Hematopoietic multipotent progenitor cell treated with erythropoietin and hydrocortisone succinate and interleukin-3 and kit ligand, for 6 days (in vitro differentiated cells): ENCODE measurements around the gene TSPAN10.

Experiments used
- DNase-seq: peaks from one replicate; pipeline ENCODE4 v3.0.0-alpha.2; 2015

Gene TSPAN10

DNA sequence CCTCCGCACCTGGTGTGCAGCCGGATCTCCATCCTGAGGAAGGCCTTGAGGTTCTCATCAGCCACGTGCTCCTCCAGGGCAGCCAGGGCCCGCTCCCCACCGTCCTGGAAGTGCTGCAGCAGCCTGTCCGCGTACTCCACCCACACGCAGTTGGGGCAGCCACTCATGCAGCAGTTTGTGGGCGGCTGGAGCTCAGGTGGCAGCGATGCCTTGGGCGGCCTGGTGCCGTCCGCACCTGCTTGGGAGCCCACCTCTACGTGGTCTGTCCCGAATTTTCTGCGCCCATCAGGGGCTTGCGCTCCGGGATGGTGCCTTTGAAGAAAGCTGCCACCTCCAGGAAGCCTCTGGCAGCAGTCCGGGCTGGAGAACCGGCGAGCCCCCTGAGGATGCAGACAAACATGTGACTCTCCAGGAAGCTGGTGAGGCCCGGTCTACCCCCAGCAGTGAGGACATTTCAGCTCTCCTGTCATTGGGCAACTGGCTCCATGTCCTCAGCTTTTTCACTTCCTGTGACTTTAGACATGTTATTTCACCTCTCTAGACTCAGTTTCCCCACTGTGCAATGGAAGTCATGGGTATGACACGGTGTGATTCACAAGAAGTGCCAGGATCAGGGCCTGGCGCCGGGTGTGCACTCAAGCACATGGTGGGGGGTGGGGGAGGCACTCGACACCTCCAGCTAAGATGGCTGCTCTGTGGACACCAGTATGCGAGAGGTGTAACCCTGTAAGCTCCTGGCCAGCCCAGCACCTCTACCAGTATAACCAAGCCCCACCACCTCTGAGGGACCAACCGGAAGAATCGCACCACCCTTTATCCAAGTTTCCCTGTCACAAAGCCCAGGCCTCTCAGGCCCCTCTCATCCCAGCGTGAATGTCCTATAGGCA is 28.5 kb downstream of the TSPAN10 start:
- peak; percentile 81 for DNase-seq

DNA sequence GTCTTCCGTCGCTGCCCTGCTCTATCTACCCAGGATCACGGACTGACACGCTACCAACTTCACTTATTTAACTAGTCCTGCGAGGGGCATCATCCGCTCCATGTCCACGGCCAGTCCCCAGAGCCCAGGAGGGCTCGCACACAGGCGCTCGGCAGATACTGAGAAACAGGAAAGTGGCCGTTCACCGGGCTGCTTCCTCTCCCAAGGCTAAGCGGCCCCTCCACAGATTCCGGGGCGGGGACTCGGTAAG is 29.0 kb downstream of the TSPAN10 start:
- peak; percentile 56 for DNase-seq

DNA sequence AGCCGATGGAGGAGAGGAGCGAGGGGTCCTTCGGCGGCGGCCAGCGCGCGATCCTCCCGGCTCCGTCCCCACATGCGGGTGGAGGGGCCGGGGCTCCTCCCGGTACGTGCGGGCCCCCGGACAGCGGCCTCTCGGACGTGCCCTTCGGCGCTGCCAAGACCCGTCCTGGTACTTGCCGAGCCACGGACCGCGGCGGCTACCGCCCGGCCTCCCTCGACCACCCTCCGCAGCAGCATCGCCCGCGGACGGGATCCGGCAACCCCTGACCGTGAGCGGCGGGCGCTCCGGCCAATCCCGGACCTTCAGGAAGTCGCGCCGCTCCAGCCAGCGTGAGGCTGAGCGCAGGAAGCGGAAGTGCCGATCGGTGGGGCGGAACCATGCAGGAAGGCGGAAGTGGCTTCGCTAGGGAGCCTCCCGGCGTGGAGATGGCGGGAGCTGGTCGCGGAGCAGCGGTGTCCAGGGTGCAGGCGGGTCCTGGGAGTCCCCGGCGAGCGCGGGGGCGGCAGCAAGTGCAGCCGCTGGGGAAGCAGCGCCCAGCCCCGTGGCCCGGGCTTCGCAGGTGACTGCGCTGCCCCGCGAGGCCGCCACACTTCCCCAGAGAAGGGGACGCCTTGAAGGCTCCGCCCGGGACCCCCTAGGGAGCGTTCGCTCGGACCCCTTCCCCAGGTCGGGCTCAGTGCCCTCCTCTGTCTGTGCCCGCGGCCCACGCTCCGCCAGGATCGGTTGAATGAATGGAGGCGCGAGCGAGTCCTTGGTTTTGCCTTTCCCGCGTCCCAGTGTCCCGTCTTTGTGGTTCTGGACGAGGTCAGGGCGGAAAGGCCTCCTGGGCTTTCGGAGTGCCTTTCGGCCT is 29.6 kb downstream of the TSPAN10 start, which contains the start of the genes CCDC137 and OXLD1:
Gene CCDC137, plus strand, starts transcription at position 396 of the 850 bp plus-strand sequence. Its CDS starts 30 bp downstream, at position 426.
Gene OXLD1, minus strand, starts transcription at position 264 of the 850 bp plus-strand sequence. Its CDS starts 28 bp downstream, at position 236.
- DNase-seq = peak; percentile 98

DNA sequence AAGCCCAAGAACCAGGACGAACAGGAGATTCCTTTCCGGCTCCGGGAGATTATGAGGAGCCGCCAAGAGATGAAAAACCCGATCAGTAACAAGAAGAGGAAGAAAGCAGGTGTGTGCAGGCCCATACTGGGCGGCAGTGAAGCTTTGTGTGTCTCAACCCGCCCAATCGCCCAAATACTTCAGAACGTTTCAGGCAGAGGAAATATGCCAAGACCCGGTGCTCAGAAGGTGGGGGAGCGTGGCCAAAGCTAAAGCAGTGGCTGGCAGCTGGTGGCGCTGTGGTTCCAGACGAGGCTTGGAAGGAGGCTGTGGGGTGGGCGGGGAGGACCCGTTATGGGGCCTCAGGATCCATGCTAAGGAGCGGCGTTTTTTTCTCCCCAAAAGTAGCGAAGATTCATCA is 30.8 kb downstream of the TSPAN10 start:
- peak; percentile 72 for DNase-seq

DNA sequence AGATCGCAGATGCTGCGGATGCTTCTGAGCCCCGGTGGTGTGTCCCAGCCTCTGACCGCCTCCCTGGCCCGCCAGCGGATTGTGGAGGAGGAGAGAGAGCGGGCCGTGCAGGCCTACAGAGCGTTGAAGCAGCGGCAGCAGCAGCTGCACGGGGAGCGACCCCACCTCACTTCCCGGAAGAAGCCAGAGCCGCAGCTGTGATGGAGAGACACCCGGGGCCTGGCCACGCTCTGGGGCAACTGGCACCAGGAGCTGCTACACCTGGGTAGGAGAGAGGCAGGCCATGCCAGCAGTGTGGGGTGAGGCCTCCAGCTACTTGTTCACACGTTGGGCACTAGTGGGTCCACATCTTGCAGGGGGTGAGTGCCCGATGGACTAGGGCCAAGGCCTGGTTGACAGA is 35.5 kb downstream of the TSPAN10 start:
- no peak for DNase-seq

DNA sequence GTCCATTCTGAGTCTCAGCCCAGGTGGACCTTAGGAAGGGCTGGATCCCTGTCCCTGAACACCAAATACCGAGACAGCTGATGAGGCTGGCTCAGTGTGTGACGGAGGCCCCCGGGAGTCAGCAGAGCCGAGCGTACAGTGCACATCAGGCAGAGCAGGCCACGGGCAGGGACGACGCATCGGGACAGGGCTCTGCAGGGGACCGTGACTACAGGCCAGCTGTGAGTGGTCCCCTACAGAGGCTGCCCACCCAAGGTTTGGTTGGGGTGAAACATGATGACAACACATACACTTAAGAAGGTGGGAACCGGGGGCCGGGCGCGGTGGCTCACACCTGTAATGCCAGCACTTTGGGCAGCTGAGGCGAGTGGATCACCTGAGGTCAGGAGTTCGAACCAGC is 36.0 kb downstream of the TSPAN10 start:
- no peak for DNase-seq

DNA sequence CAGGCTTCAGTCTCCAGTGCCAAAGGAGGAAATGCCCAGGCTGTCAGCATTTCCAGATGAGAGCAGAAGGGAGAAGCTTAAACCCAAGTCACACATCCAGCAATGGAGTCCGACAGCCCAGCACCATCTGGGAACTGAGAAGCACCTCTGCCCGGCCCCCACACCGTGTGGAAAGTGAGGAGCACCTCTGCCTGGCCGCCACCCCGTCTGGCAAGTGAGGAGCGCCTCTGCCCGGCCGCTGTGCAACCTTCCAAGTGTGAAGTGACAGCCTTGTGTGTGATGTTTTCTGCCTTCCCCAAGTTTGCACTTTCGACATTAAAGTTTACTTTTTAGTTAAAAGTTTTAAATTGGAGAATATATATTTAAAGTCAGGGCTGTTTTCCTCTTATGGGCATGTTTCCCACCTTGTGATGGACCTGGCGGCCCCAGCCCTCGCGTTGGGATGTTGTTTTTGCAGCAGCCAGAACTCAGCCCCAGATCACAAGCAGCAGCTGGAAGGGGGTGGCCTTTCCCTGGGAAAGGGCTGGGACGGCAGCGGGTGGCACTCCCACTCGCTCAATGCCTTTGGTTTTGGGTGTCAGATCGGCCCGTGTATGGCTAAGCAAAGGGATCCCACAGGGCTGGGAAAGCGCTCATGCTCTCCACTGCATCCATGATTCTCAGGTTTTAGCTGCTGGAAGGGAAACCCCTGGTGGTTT is 36.7 kb downstream of the TSPAN10 start:
- DNase-seq = no peak

DNA sequence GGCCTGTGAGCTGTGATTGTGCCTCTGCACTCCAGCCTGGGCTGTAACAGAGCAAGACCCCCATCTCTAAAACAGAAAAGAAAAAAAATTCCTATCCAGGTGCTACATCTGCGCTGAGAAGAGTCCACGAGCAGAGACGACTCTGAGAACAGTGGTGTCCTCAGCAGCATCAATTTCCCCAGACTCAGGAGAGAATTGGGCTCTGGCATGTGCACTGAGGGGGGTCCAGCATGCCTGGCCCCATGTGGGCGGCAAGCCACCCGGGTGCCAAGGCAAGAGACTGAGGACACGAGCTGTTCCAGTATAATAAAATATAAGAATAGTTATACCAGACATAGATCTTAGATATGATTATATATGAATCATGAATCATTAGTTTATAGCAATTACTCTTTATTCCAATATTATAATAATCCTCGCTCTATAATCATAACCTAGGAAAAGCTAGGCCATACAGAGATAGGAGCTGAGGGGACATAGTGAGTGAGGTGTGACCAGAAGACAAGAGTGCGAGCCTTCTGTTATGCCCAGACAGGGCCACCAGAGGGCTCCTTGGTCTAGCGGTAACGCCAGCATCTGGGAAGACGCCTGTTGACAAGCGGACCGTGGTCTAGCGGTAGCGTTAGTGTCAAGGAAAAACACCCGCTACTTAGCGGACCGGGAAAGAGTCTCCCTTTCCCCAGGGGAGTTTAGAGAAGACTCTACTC is 38.7 kb downstream of the TSPAN10 start:
- DNase-seq = peak; percentile 51

DNA sequence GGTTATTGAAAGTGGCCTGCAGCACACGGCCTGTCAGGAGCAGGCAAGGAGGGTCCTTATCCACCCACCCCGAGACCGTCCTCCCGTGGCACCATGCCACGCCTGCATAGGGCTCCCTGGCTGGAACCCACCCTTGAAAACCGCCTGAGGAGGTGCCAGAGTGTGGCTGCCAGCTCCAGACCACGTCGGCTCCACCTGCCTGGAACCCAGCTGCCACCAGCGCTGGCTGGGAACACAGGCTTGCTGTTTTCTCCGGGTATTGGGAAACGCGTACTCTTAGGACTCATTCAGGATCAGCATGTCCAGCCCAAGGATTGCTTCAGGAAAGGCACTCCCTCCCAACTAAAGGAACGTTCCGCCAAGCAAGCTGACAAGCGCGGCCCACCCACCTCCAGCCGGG is 39.9 kb downstream of the TSPAN10 start:
- no peak for DNase-seq

DNA sequence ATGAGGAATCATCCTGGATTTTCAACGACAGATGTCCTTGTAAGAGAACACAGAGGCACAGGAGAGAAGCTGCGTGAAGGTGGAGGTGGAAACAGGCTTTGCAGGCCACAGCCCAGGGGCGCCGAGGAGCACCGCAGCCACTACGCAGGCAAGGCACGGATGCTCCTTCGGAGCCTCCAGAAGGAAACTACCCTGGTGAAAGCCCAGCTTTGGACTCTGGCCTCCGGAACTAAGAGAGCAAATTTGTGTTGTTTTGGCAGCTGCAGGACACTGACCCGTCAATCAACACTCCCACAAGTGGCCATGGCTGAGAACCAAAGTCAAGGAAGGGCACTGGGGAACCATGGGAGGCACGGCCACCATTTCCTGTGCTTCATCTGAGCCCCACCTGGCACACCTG is 43.2 kb downstream of the TSPAN10 start:
- DNase-seq = no peak

DNA sequence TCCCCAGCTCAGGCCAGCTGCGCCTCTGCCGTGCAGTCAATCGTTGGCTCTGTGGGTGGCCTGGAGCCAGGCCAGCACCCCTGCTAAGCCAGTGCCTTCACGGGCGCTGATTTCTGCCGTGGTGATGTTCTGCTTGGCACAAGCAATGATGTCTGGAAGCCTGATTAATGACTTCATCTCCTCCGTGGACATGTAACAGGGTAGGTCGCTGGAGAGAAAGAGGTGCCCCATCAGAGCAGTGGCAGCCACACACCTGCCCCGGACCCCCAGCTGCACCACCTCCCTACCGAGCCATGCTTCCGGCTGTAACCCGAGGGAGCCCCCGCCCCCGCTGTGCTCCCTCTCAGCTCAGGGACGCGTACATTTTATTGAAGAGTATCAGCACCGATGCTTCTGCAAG is 44.7 kb downstream of the TSPAN10 start:
- DNase-seq = no peak

DNA sequence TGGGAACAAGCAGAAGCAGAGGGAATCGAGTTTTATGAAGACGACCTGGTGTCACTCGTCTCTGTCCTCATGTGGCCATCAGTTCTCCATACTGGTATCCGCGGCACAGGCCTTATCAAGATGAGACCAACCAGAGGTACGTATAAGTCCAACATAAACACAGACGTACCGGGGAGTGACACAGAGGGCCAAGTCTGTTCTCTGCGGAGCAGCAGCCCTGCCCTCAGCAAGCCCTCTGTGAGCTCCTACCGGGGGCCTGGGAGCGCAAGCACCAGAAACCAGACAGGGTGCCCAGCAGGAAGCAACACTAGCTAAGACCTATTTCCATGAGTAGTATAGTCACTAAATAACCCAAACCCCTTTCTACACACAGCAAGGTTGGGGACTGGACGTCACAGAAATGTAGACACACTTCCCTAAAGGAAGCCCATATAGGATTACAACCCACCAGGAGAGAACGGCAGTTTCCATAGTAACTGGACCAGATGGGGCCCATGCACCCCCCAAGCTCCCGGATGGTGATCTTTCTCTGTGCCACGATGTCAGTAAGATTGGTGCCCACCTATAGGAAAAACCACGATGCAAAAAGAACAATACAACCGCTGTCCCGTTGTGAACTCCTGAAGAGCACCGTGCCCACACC is 45.7 kb downstream of the TSPAN10 start:
- DNase-seq = no peak

DNA sequence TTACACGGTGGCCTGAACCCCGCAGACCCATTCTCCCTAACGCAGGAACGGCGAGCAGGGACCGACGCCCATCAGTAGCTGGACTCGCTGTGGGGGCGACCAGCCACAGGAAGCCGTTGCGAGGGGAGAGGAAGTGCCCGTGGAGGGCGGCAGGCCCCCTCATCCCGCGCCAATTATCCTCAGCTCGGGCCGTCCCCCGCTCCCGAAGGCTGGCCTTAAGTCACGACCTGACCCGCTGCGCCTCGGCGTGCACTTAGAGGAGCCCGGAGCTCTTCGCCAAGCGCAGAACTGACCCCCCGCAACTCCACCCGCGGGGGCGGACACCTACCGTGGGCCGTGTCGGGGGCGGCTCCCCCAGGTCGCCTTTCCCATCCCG is 46.2 kb downstream of the TSPAN10 start:
- peak; percentile 29 for DNase-seq

DNA sequence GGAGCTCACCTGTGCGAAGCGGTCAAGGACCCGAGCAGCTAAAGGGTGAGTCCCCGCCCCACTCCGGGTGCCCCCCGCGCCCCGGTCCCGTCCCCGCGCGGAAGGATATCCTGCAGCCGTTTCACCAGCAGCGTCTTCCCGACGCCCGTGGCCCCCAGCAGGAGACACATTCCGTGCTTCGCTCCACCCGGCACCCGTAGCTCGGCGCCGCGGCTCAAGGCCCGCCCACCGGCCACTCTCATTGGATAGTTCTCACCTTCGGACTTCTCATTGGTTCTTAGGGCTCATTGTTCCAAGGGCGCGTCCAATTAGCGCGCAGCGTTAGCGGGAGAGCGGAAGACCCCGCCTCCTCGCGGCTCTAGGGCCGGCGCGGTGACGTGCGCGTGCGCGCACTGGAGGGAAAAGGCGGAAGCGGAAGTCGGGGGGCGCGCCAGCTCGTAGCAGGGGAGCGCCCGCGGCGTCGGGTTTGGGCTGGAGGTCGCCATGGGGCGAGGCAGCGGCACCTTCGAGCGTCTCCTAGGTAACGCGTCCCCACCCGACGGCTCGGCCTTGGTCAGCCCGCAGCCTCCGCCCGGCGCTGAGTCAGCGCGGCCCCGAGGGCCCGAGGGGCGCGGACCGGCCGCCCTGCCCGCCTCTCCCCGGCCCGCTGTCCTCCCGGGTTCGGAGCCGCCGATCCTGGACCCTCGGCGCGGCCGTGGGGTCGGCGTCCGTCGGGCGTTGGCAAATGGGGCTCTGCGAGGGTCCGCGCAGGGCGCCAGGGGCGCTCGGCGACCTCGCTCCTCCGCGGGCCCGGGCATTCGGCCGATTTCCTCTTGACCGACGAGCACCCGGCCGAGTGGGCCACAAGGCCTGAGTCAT is 46.8 kb downstream of the TSPAN10 start, which contains the start of the genes ARL16 and HGS:
Gene ARL16, minus strand, starts transcription at position 214 of the 858 bp plus-strand sequence. Its CDS starts 44 bp downstream, at position 170.
Gene HGS, plus strand, starts transcription at position 428 of the 858 bp plus-strand sequence. Its CDS starts 56 bp downstream, at position 484.
- DNase-seq = peak; percentile 100

DNA sequence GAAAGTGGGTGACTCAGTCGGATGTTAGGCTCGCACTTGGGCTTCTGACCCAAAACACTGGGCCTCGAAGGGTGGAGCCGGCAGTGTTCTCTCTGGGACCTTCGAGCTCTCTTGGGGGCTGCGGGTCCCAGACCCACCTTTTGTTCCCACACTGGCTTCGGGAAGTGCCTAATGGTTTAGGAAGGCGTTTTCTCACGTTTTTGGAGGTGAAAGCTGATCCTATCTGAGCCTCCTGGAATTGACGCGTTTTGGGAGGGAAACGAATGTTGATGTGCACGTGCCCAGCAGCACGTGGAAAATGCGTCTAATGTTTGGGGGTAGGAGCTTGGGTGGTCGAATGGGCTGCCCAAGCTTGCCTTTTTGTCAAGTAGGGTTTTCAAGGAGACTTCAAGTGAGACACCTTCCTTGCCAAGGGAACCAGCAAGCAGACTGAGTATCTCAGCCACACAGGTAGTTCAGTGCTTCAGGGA is 47.5 kb downstream of the TSPAN10 start:
- DNase-seq = peak; percentile 49

DNA sequence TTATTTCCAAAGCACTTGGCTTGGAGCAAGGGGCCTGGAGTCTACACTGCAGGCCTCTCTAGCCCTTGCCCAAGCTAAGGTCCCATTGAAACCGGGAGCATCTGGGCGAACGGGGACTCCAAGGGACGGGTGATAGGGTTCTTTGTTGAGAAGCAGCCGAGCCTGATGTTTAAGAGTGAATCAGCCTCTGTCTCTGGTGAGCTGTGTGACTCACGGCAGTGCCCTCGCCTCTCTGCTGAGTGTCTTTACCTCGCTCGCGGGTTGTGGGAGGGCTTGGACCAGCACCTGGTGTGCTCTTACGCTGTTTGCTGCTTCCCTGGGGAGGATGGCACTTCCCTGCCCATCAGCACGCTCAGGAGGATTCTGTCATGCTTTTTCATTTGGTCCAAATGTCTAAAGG is 48.1 kb downstream of the TSPAN10 start:
- DNase-seq = peak; percentile 29

DNA sequence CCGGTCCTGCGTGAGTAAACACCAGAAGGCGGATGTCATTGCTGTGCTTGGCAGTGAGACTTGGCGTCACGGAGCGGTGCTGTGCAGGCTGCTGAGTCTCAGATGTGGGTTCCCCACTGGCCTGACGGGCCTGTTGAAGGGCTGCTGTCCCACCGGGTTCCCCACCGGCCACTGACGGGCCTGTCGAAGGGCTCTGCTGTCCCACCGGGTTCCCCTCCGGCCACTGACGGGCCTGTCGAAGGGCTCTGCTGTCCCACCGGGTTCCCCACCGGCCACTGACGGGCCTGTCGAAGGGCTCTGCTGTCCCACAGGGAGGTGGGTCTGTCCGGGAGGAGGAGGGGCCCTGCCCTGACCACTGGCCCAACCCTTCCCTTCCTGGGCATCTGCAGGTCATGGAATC is 49.6 kb downstream of the TSPAN10 start:
- no peak for DNase-seq

DNA sequence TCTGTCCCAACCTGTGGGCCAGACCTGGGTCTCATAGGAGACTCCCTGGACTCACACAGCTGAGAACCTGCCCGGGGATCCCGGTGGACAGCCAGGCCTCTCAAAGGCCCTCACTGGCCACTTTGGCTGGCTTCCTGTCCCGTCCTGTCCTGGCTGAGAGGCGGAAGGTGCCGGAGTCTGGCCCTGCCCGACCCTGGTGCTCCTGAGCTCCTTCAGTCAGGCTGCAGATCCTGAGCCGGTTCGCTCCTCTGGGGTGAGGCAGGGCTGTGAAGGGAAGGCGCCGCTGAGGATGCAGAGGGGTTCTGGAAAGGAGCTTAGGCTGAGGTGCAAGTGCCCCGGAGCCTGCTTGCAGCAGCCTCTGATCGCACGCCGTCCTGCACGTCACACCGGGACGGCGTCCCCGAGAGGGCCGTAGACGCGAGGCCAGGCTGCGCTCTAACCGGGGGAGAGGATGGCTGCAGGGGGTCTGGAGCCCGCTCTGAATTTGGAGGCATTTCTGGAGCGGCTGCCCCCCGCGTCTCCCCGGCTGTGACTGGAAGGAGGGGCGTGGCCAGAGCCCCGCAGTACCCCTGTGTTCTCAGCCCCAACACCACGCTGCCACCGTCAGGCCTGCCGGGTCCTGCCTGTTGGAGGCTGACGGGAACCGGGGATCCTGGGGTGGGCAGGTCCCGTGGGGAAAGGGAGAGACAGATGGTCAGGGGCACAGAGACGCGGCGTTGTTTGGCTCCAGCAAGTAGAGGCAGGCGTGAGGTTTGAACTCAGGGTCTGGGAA is 51.0 kb downstream of the TSPAN10 start:
- DNase-seq = no peak

DNA sequence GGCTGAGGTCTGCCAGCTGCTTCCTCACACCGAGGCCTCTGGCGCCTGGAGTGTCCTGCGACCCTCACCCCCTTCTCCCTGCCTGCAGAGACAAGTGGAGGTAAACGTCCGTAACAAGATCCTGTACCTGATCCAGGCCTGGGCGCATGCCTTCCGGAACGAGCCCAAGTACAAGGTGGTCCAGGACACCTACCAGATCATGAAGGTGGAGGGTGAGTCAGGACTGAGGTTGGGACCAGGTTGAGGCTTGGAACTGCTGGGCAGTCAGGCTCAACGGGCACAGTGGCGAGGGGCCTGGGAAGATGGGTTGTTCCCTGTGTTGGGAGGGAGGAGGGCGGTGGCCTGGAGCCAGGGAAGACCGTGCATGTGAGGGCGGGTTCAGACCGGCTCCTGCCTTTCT is 51.6 kb downstream of the TSPAN10 start:
- no peak for DNase-seq

DNA sequence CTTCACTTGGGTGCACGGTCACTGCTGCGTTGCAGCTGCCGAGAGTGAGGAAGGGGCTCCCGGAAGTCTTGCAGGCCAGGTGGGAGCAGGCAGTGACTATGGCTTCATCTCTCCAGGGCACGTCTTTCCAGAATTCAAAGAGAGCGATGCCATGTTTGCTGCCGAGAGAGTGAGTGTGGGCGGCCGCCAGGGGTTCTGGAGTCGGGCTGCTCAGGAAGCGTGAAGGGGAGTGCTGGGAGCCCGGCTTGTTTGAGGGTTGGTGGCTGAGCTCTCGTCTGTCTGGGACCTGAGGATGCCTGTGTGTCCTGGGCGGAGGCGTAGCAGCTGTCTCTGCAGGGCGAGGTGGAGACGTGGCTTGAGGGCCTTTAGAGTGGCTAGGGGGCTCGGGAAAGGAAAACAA is 53.1 kb downstream of the TSPAN10 start:
- no peak for DNase-seq
